ENCODE results near the gene MASTL.

Gene MASTL

GRCh38 chr10:27225642-27226257, 70.6 kb downstream of the MASTL start:
- FAIRE-seq: no peak

GRCh38 chr10:27230022-27230421, 74.9 kb downstream of the MASTL start:
- no peak for FAIRE-seq

- FAIRE-seq: peak; percentile 53
Observed at GRCh38 chr10:27235706-27236105, 80.6 kb downstream of the MASTL start.
